Measurements from ENCODE around the gene PALMD. TPM values are rescaled to one million over a fixed set of nuclear protein-coding genes. Genes with fewer than 3 reads are reported as not detected.

Gene PALMD
- total RNA-seq, 1 experiment from 2014 or later: 19.2 TPM

GRCh38 chr1:99643021-99643779 is 2.7 kb upstream of the PALMD start:
- CTCF ChIA-PET: interaction anchor here (0.6 kb wide), 1 partner anchor 265 kb away, joined by 4 read pairs; no protein-coding TSS in a partner anchor
- intact Hi-C loops (cut with micrococcal nuclease; ENCODE audit: unreplicated experiment): no loop called here
- H3K9me3 Mint-ChIP-seq (ENCODE audit: low read depth, unreplicated experiment): no peaks in the 10 kb centered on the region
- DNase-seq: no peak
- no peak overlapping the region for H3K27ac Mint-ChIP-seq (ENCODE audit: unreplicated experiment)
- H3K4me3 Mint-ChIP-seq (ENCODE audit: low read depth, unreplicated experiment): no peak overlapping the region
- no peaks in the 10 kb centered on the region for H3K27me3 Mint-ChIP-seq (ENCODE audit: unreplicated experiment)
- peaks cover 19% of the 10 kb centered on the region for H3K36me3 Mint-ChIP-seq (ENCODE audit: insufficient read depth, unreplicated experiment)
- peaks cover 3% of the 10 kb centered on the region for H3K4me1 Mint-ChIP-seq (ENCODE audit: low read depth, unreplicated experiment)
- TF ChIP-seq CTCF (IDR thresholded peaks at IDR 0.05; ENCODE audit: unreplicated experiment): no peak
- no TSS peak for BruUV-seq (replicated peaks)

- Mint-ChIP-seq H3K4me3 (ENCODE audit: low read depth, unreplicated experiment) (no peak overlapping the region), H3K9me3 (ENCODE audit: low read depth, unreplicated experiment) (no peaks in the 10 kb centered on the region), H3K4me1 (ENCODE audit: low read depth, unreplicated experiment) (peaks cover 15% of the 10 kb centered on the region), H3K27me3 (ENCODE audit: unreplicated experiment) (no peaks in the 10 kb centered on the region), H3K27ac (ENCODE audit: unreplicated experiment) (no peak overlapping the region), H3K36me3 (ENCODE audit: insufficient read depth, unreplicated experiment) (peaks cover 22% of the 10 kb centered on the region)
- intact Hi-C loops (cut with micrococcal nuclease; ENCODE audit: unreplicated experiment): loop anchor here (2.0 to 5.0 kb wide), 2 partner anchors 86 to 112 kb away; no protein-coding TSS in a partner anchor
- CTCF ChIA-PET: no interaction called here
- no peak for DNase-seq
- TF ChIP-seq CTCF (IDR thresholded peaks at IDR 0.05; ENCODE audit: unreplicated experiment): no peak
- BruUV-seq (replicated peaks): no TSS peak
Measured at GRCh38 chr1:99644279-99645004, 1.5 kb upstream of the PALMD start.

GRCh38 chr1:99645203-99645602 is 710 bp upstream of the PALMD start:
- peak; percentile 50 for DNase-seq
- Mint-ChIP-seq H3K27ac (ENCODE audit: unreplicated experiment) (peak overlapping the region; percentile 94), H3K27me3 (ENCODE audit: unreplicated experiment) (no peaks in the 10 kb centered on the region), H3K9me3 (ENCODE audit: low read depth, unreplicated experiment) (no peaks in the 10 kb centered on the region), H3K36me3 (ENCODE audit: insufficient read depth, unreplicated experiment) (peaks cover 22% of the 10 kb centered on the region), H3K4me1 (ENCODE audit: low read depth, unreplicated experiment) (peaks cover 22% of the 10 kb centered on the region), H3K4me3 (ENCODE audit: low read depth, unreplicated experiment) (peak overlapping the region; percentile 92)
- TF ChIP-seq CTCF (IDR thresholded peaks at IDR 0.05; ENCODE audit: unreplicated experiment): no peak
- BruUV-seq (replicated peaks): no TSS peak
- intact Hi-C loops (cut with micrococcal nuclease; ENCODE audit: unreplicated experiment): loop anchor here (2.0 to 5.0 kb wide), 2 partner anchors 86 to 113 kb away; no protein-coding TSS in a partner anchor
- CTCF ChIA-PET: interaction anchor here (0.6 to 1.0 kb wide), 2 partner anchors 86 to 118 kb away, joined by 3 read pairs; no protein-coding TSS in a partner anchor

GRCh38 chr1:99646868-99647267 is 955 bp downstream of the PALMD start:
- Mint-ChIP-seq H3K9me3 (ENCODE audit: low read depth, unreplicated experiment) (no peaks in the 10 kb centered on the region), H3K27ac (ENCODE audit: unreplicated experiment) (peak overlapping the region; percentile 94), H3K4me3 (ENCODE audit: low read depth, unreplicated experiment) (peak overlapping the region; percentile 92), H3K36me3 (ENCODE audit: insufficient read depth, unreplicated experiment) (peaks cover 22% of the 10 kb centered on the region), H3K27me3 (ENCODE audit: unreplicated experiment) (no peaks in the 10 kb centered on the region), H3K4me1 (ENCODE audit: low read depth, unreplicated experiment) (peaks cover 29% of the 10 kb centered on the region)
- CTCF ChIA-PET: no interaction called here
- no peak for TF ChIP-seq CTCF (IDR thresholded peaks at IDR 0.05; ENCODE audit: unreplicated experiment)
- DNase-seq: no peak
- intact Hi-C loops (cut with micrococcal nuclease; ENCODE audit: unreplicated experiment): loop anchor here (1.0 to 5.0 kb wide), 2 partner anchors 12 to 115 kb away; no protein-coding TSS in a partner anchor
- BruUV-seq (replicated peaks): no TSS peak
